Measurements from ENCODE around the gene ORAI2.
A peak's percentile ranks its signal among the peaks of the same experiment; 100 is the strongest.

The ORAI2 gene

DNA sequence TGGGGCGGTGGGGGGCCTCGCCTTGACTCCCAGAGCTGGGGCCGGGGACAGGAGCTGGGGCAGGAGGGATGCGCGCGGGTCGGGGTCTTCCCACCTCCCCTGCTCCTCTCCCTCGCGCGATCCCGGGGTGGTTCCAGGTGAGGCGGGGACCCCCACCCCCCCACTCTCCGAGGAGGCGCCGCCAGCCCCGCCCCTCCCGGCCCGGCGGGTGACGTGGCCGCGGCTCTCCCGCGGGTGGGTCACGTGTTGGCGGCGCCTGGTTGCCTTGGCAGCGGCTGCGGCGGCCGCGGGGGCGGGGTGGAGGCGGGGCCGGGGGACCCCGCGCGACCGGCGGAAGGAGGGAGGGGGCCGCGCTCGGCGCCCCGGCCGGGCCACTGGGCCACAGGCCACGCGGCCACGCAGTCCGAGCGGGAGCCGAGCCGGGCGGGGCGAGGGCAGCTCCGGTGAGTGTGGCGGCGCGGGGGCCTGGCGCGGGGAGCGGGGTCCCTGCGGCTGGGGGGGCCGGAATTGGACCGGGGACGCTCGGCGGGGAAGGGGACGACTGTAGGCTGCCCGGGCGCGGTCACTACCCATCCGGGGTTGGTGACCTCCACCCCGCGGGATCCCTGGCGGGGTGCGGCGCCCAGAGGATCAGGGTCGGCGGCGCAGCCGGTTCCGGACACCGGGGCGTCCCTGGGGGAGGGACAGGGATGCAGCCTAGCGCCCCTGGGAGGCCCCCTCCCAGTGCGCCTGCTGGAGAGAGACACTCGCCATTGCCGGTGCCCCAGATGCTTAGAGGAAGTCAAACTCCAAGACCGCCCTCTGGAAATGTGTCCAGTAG lies at the start of gene ORAI2:
Gene ORAI2, plus strand, starts transcription at position 357 of the 820 bp plus-strand sequence. CDS start 5,382 bp downstream, outside the sequence.
- Mint-ChIP-seq H3K9me3 (no peaks in the 10 kb centered on the region), H3K27me3 (ENCODE audit: low read depth) (no peaks in the 10 kb centered on the region), H3K4me3 (peak within 1 kb of the TSS; percentile 89), H3K36me3 (ENCODE audit: low read depth) (peaks cover 29% of the 10 kb centered on the region), H3K4me1 (ENCODE audit: low read depth) (peaks cover 40% of the 10 kb centered on the region), H3K27ac (peak within 1 kb of the TSS; percentile 93)
- DNase-seq (ENCODE audit: low spot score), result peak; percentile 83

DNA sequence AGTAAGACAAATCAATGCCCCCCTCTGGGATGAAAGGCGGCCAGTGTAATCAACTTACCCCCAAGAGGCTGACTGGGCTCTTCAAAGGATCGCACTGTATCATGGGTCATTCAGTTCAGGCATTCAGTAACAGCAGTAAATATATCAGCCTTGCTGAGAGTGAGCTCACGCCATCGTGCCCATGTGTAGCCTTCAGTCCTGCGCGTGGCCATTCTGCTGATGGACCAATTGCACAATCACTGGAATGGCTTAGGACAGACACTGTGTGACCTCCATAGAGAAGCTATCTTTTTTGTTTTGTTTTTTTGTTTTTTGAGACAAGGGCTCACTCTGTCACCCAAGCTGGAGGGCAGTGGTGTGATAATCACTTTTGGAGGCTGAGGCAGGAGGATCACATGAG lies 46.3 kb upstream of the ORAI2 start:
- no peaks in the 10 kb centered on the region for H3K4me1 Mint-ChIP-seq (ENCODE audit: low read depth)
- H3K27me3 Mint-ChIP-seq (ENCODE audit: low read depth), result no peaks in the 10 kb centered on the region
- H3K27ac Mint-ChIP-seq, result no peak overlapping the region
- no peak for DNase-seq (ENCODE audit: low spot score)
- no peak overlapping the region for H3K4me3 Mint-ChIP-seq
- peaks cover 8% of the 10 kb centered on the region for H3K36me3 Mint-ChIP-seq (ENCODE audit: low read depth)
- H3K9me3 Mint-ChIP-seq, result no peaks in the 10 kb centered on the region

DNA sequence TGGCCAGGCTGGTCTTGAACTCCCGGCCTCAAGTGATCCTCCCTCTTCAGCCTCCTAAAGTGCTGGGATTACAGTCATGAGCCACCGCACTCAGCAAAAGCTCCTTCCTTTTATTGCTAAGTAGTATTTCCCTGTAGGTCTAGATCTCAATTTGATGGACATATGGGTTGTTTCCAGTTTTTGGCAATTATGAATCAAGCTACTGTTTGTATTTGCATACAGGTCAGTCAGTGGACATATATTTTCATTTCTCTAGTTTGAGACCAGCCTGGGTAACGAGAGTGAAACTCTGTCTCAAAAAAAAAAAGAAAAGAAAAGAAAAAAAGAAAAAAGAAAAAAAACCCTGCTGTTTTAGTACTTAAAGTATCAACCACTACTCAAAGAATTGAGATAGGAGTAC lies 43.6 kb upstream of the ORAI2 start:
- Mint-ChIP-seq H3K4me3 (no peak overlapping the region), H3K27me3 (ENCODE audit: low read depth) (no peaks in the 10 kb centered on the region), H3K36me3 (ENCODE audit: low read depth) (peaks cover 18% of the 10 kb centered on the region), H3K27ac (no peak overlapping the region), H3K9me3 (no peaks in the 10 kb centered on the region), H3K4me1 (ENCODE audit: low read depth) (no peaks in the 10 kb centered on the region)
- no peak for DNase-seq (ENCODE audit: low spot score)

DNA sequence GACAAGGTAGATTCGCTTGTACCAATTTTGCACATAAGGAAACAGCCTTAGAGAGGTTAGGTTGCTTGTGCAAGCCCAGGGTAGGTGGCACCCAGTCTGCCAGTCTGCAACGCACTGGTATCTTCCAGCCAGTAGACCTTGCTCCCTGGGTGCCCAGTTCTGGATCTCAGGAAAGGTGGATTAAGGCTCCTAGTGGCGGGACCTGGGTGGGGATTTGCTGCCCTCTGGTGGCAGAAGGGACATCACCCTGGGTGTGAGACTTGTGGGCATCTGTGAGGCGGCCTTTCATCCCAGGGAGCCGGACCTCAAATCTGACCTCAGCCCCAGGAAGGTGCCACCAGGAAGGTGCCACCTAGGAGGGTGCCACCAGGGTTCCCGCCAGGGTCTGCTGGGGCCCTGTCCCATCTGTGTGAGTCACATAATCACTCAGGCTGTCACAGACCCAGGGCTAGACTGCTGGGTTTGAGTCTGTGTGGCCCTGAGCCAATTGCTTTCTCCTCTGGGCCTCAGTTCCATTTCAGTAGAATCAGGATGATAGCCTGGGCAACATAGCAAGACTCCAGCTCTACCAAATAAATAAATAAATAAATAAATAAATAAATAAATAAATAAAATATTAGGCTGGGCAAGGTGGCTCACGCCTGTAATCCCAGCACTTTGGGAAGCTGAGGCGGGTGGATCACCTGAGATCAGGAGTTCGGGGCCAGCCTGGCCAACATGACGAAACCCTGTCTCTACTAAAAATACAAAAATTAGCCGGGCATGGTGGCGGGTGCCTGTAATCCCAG lies 42.5 kb upstream of the ORAI2 start:
- H3K27me3 Mint-ChIP-seq (ENCODE audit: low read depth), result no peaks in the 10 kb centered on the region
- peaks cover 5% of the 10 kb centered on the region for H3K4me1 Mint-ChIP-seq (ENCODE audit: low read depth)
- no peak overlapping the region for H3K27ac Mint-ChIP-seq
- no peaks in the 10 kb centered on the region for H3K9me3 Mint-ChIP-seq
- H3K36me3 Mint-ChIP-seq (ENCODE audit: low read depth), result peaks cover 18% of the 10 kb centered on the region
- DNase-seq (ENCODE audit: low spot score), result peak; percentile 53
- no peak overlapping the region for H3K4me3 Mint-ChIP-seq

DNA sequence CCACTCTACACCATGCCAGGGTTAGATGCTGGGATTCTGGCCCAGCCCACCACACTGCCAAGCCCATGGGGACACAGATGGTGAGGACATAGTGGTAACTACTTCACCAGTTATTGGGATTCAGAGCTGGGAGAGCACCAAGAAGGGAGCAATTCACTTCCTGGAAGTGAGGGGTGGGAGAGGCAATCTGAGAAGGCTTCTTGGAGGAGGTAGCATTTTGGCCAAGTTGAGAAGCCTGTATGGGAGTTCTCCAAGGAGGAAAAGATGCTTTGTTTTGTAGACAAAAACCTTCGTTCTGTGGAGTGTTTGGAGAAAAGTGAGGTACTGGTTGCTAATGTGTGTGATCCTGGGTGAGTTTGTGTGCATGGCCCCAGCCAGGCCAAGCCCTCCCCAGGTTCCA lies 41.0 kb upstream of the ORAI2 start:
- H3K27ac Mint-ChIP-seq, result no peak overlapping the region
- H3K36me3 Mint-ChIP-seq (ENCODE audit: low read depth), result peaks cover 18% of the 10 kb centered on the region
- no peaks in the 10 kb centered on the region for H3K27me3 Mint-ChIP-seq (ENCODE audit: low read depth)
- DNase-seq (ENCODE audit: low spot score), result no peak
- no peaks in the 10 kb centered on the region for H3K9me3 Mint-ChIP-seq
- H3K4me1 Mint-ChIP-seq (ENCODE audit: low read depth), result peaks cover 9% of the 10 kb centered on the region
- no peak overlapping the region for H3K4me3 Mint-ChIP-seq

DNA sequence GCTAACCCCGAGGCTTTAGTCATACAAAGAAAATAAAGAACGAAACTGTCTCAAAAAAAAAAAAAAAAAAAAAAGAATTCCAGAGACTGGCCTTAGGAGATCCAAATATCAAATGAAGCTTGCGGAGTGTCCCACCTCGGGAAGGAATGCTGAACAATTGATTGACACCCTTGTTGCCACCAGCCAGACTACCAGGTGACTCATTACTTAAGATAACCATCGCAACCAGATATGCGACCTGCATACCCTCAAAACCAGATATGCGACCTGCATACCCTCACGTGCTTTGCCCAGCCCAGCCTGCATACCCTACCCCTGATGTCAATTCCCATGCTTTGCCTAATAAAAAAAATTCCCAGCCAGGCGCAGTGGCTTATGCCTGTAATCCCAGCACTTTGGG lies 39.9 kb upstream of the ORAI2 start:
- H3K9me3 Mint-ChIP-seq, result no peaks in the 10 kb centered on the region
- no peak for DNase-seq (ENCODE audit: low spot score)
- peaks cover 21% of the 10 kb centered on the region for H3K36me3 Mint-ChIP-seq (ENCODE audit: low read depth)
- H3K4me1 Mint-ChIP-seq (ENCODE audit: low read depth), result peaks cover 12% of the 10 kb centered on the region
- no peaks in the 10 kb centered on the region for H3K27me3 Mint-ChIP-seq (ENCODE audit: low read depth)
- no peak overlapping the region for H3K27ac Mint-ChIP-seq
- H3K4me3 Mint-ChIP-seq, result no peak overlapping the region

DNA sequence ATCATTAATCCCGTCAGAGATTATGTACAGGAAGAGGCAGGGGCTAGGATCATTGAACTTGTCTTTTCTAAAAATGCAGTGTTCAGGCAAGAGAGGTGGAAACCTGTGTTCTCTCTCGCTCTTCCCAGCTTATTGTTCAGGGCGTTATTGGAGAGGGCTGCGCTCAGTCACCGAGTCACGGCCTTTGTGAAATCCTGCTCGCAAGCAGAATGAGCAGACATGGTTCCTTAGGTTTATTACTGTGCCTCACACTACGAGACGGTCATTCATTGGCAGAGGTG lies 37.8 kb upstream of the ORAI2 start:
- Mint-ChIP-seq H3K36me3 (ENCODE audit: low read depth) (peaks cover 28% of the 10 kb centered on the region), H3K4me3 (peak overlapping the region; percentile 93), H3K9me3 (no peaks in the 10 kb centered on the region), H3K27ac (peak overlapping the region; percentile 50), H3K4me1 (ENCODE audit: low read depth) (peaks cover 12% of the 10 kb centered on the region), H3K27me3 (ENCODE audit: low read depth) (no peaks in the 10 kb centered on the region)
- no peak for DNase-seq (ENCODE audit: low spot score)

DNA sequence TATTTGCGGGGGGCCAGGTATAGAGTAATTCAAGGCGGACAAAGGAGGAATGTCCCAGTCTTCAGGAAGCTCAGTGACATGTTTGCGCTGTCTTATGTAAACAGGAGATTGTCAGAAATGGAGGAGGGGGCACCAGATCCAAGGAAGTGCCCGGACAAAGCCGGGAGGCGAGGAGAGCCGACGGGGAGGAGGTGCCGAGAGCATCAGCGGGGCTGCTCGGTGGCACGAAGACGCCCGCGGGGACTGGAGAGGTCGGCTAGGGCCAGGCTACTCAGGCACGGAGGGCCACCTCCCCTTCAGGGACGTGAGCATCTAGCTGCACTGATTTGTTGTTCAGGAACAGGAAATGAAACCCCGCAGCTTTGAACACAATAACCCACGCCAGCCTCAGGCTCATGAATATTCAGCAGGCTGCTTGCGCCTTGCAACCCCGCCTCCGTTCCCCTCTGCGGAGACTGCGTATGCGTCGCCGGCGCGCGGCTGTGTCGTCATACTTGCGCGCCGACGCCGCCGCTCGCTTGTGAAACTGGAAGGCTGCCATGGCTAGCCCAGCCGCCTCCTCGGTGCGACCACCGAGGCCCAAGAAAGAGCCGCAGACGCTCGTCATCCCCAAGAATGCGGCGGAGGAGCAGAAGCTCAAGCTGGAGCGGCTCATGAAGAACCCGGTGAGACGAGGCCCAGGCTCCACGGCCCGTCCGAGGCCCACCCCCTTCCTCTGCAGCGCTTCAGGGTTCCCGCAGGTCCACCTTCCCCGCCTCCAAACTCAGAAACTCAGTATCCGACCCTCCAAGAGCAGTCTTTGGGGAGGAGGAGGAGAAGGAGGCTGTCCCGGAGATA lies 37.3 kb upstream of the ORAI2 start, which contains the start of gene PRKRIP1:
Gene PRKRIP1, plus strand, starts transcription at position 491 of the 837 bp plus-strand sequence. Its CDS starts 49 bp downstream, at position 540.
- peaks cover 32% of the 10 kb centered on the region for H3K36me3 Mint-ChIP-seq (ENCODE audit: low read depth)
- peak; percentile 82 for DNase-seq (ENCODE audit: low spot score)
- H3K27me3 Mint-ChIP-seq (ENCODE audit: low read depth), result no peaks in the 10 kb centered on the region
- H3K4me1 Mint-ChIP-seq (ENCODE audit: low read depth), result peaks cover 12% of the 10 kb centered on the region
- H3K9me3 Mint-ChIP-seq, result no peaks in the 10 kb centered on the region
- peak within 1 kb of the TSS; percentile 93 for H3K4me3 Mint-ChIP-seq
- peak within 1 kb of the TSS; percentile 91 for H3K27ac Mint-ChIP-seq

DNA sequence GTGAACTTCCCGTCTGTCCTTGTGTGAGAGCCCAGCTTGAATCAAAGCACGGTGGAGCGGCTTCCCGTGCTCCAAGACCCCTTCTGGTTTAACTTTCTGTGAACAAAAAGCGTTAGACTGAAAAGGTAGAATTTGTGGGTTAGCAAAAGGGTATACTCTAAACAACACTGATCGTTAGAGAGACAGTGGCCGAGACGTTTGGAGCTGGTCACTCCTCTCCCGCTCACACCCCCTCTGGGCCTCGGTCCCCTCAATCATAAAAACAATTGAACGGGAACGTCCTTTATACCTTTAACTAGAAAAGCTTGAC lies 36.7 kb upstream of the ORAI2 start:
- Mint-ChIP-seq H3K4me1 (ENCODE audit: low read depth) (peaks cover 12% of the 10 kb centered on the region), H3K4me3 (peak overlapping the region; percentile 93), H3K27me3 (ENCODE audit: low read depth) (no peaks in the 10 kb centered on the region), H3K27ac (peak overlapping the region; percentile 91), H3K9me3 (no peaks in the 10 kb centered on the region), H3K36me3 (ENCODE audit: low read depth) (peaks cover 33% of the 10 kb centered on the region)
- DNase-seq (ENCODE audit: low spot score), result no peak

DNA sequence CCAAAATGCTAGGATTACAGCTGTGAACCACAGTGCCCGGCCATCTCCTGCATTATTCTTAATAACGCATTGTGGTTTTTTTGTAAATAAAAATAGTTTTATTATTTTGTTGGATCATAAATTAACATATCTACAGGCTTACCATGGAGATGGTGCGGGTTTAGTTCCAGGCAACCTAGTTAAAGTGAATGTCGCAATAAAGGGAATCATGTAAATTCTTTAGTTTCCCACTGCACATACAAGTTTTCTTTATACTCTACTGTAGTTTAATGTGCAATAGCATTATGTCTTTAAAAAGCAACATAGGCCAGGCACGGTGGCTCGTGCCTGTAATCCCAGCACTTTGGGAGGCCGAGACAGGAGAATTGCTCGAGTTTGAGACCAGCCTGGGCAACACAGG lies 34.8 kb upstream of the ORAI2 start:
- H3K27ac Mint-ChIP-seq, result no peak overlapping the region
- H3K9me3 Mint-ChIP-seq, result no peaks in the 10 kb centered on the region
- peaks cover 12% of the 10 kb centered on the region for H3K4me1 Mint-ChIP-seq (ENCODE audit: low read depth)
- H3K27me3 Mint-ChIP-seq (ENCODE audit: low read depth), result no peaks in the 10 kb centered on the region
- peaks cover 32% of the 10 kb centered on the region for H3K36me3 Mint-ChIP-seq (ENCODE audit: low read depth)
- DNase-seq (ENCODE audit: low spot score), result no peak
- no peak overlapping the region for H3K4me3 Mint-ChIP-seq

DNA sequence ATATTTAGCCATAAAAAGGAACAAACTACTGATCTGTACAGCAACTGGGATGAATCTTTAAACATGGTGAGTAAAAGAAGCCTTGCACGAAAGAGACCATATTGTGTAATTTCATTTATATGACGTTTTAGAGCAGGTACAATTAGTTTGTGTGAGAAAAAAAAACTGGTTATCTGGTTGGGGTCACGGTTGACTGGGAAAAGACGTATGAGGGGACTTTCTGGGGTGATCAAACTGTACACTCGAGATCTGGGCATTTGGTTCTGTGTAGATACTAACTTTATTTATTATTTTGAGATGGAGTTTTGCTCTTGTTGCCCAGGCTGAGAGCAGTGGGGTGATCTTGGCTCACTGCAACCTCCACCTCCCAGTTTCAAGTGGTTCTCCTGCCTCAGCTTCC lies 33.0 kb upstream of the ORAI2 start:
- H3K36me3 Mint-ChIP-seq (ENCODE audit: low read depth), result peaks cover 37% of the 10 kb centered on the region
- H3K27ac Mint-ChIP-seq, result no peak overlapping the region
- H3K9me3 Mint-ChIP-seq, result no peaks in the 10 kb centered on the region

DNA sequence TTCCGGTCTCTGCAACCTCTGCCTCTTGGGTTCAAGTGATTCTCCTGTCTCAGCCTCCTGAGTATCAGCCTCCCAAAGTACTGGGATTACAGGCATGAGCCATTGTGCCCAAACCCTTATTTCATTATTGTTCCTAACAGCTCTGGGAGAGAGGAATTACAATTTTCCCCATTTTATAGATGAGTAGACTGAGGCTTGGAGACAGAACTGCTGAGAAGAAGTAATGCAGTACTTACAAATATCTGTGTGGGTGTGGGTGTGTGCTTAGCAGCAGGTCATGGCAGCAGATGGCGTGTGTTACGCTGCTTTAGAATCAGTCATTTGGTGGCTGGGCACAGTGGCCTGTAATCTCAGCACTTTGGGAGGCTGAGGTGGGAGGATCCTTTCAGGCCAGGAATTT lies 29.8 kb upstream of the ORAI2 start:
- peaks cover 7% of the 10 kb centered on the region for H3K4me1 Mint-ChIP-seq (ENCODE audit: low read depth)
- no peak overlapping the region for H3K27ac Mint-ChIP-seq
- H3K36me3 Mint-ChIP-seq (ENCODE audit: low read depth), result peaks cover 51% of the 10 kb centered on the region
- H3K4me3 Mint-ChIP-seq, result no peak overlapping the region
- H3K27me3 Mint-ChIP-seq (ENCODE audit: low read depth), result no peaks in the 10 kb centered on the region
- no peaks in the 10 kb centered on the region for H3K9me3 Mint-ChIP-seq
- DNase-seq (ENCODE audit: low spot score), result no peak

More for the DNA sequence above, 33.0 kb upstream of the ORAI2 start:
- no peaks in the 10 kb centered on the region for H3K27me3 Mint-ChIP-seq (ENCODE audit: low read depth)
- no peak for DNase-seq (ENCODE audit: low spot score)
- H3K4me1 Mint-ChIP-seq (ENCODE audit: low read depth), result peaks cover 16% of the 10 kb centered on the region
- H3K4me3 Mint-ChIP-seq, result no peak overlapping the region

DNA sequence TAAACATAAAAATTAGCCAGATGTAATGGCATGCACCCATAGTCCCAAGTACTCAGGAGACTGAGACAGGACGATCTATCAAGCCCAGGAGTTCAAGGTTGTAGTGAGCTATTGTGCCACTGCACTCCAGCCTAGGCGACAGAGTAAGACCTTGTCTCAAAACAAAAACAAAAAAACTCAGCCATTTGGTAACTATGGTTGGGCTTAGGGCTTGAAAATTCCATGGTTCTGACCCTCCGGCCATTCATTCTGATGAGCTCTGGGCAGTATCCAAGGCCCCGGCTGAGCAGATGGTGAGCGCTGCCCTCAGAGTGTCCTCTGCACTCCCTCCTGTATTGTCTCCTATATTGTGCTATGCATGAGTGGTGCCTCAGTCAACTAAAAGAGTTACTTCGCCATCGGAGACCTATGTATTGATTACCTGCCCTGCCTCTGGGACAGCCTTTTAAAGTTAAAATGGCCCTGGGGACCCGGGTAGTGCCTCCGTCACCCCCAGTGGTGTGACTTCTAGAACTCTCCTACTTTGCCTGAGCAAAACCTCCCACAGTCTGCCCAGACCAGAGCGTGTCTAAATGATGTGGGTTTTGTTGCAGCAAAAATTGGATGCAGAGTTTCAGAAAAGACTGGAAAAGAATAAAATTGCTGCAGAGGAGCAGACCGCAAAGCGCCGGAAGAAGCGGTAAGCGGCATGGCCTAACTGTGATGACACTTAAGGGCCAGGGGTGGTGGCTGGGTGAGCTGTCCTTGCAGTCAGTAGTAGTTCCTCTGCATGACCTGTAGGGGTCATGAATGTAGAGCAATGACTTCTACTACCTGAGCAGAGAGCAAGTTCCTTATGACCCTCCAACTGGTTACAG lies 29.1 kb upstream of the ORAI2 start:
- DNase-seq (ENCODE audit: low spot score), result peak; percentile 34
- Mint-ChIP-seq H3K4me3 (no peak overlapping the region), H3K9me3 (no peaks in the 10 kb centered on the region), H3K4me1 (ENCODE audit: low read depth) (peaks cover 7% of the 10 kb centered on the region), H3K27ac (no peak overlapping the region), H3K27me3 (ENCODE audit: low read depth) (no peaks in the 10 kb centered on the region), H3K36me3 (ENCODE audit: low read depth) (peaks cover 54% of the 10 kb centered on the region)

All from T-helper 2 cell treated with Interferon-gamma antibody and Interleukin-4, amounts not matched to agents 5 μg/mL and 100 μg/mL, for 36 hours (primary cell).